WTC11 (cell line): ENCODE data around the gene FAT4.

Experiments used
- CTCF ChIP-seq: fragments of 200-600 bp; IDR thresholded peaks from 2 replicates; pipeline ENCODE4 v1.8.0; 2022; ENCODE audit warnings: antibody characterized with exemption
- MLX ChIP-seq: sonication (generic); formaldehyde crosslinking; IDR thresholded peaks from 2 replicates; pipeline ENCODE4 v1.8.1; 2023; ENCODE audit warnings: mild to moderate bottlenecking, missing genetic modification reagents, moderate library complexity
- ZNF263 ChIP-seq: sonication (generic); formaldehyde crosslinking; IDR thresholded peaks from 2 replicates; pipeline ENCODE4 v1.8.1; 2022; ENCODE audit warnings: low read depth, mild to moderate bottlenecking, moderate library complexity, missing genetic modification reagents

GRCh38 chr4:125323654-125324053, 8.9 kb downstream of the FAT4 start:
- no peak for TF ChIP-seq CTCF
- no peak for TF ChIP-seq ZNF263
- no peak for TF ChIP-seq MLX
